ENCODE data around the gene CFH.
"Not testable (repeated sequence)": the region's sequence is repeated elsewhere in the genome, so short reads cannot be mapped to it uniquely, and the experiment has no call there.

CFH gene

DNA sequence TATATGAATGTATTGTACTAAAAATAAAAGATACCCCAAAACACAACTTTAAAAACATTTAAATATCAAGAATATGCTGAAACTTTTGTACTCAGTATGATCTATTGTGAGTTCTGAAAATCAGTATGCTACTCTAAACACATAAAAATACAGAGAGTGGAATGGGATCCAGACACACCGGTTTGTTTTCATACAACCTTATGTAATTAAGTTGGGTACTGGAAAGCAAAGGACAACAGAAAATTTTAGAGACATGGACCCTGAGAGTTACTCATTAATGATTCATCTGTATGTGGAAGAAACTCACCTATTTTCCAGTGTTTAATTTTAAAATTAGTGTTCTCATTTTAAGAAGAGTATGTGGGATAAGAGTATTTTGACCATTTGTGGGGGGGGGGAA lies 121.9 kb downstream of the CFH start:
- DNase-seq = no peak

DNA sequence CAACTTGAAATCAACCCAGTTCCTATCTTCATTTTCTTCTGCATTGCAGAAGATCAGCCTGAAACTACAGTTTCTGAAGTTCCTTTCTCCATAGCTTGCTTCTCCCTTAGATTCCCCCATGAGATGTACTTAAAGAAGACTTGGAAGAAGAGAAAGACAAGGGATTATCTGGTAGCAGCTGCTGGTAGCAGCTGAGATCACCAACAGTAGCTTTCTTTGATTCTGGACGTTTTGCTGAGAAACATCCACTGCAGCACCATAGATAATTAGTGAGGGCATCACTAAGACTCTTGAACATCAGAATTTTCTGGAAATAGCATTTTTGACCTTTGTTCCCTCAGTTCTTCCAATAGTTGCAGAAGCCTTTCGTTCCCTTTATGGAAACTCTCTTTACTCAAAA lies 122.3 kb downstream of the CFH start:
- no peak for DNase-seq

DNA sequence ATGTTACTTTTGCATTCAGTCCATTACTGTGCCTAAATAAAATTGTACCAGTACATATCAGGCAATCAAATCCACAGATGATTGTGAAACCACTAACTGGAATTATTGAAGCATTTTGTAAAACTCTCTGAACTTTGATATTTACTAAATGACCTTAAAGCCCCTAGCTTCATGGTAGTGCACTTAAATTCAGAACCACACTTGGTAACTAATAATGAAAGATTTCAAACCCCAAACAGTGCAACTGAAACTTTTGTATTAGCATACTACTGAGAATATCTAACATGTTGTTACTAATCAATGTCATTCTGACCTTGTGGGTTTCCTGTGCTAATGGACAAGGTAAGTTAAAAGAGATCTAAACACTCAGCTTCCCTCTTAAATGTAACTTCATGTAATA lies 122.8 kb downstream of the CFH start, which contains the start of gene CFHR3:
Gene CFHR3, plus strand, starts transcription at position 238 of the 400 bp plus-strand sequence. Its CDS starts 47 bp downstream, at position 285.
- no peak for DNase-seq

DNA sequence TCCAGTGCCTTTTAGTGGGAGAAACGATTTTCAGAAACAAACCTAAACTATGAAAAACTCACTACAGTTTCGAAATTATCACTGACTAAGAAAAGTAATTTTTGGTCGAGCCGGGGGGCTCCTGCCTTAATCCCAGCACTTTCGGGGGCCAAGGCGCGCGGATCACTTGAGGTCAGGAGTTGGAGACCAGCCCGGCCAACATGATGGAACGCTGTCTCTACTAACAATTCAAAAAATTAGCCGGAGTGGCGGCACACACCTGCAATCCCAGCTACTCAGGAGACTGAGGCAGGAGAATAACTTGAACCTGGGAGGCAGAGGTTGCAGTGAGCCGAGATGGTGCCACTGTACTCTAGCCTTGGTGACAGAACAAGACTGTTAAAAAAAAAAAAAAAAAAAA lies 125.8 kb downstream of the CFH start:
- DNase-seq = no peak

DNA sequence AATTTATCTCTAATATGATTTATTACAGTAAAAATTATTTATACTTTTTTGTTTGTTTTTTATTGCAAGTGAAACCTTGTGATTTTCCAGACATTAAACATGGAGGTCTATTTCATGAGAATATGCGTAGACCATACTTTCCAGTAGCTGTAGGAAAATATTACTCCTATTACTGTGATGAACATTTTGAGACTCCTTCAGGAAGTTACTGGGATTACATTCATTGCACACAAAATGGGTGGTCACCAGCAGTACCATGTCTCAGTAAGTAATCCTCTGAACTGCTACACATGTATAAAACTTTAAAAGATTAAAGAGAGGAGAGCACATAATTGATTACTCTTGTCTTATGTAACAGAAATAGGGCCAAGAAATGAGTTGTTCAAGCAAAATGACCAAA lies 127.2 kb downstream of the CFH start:
- no peak for DNase-seq

DNA sequence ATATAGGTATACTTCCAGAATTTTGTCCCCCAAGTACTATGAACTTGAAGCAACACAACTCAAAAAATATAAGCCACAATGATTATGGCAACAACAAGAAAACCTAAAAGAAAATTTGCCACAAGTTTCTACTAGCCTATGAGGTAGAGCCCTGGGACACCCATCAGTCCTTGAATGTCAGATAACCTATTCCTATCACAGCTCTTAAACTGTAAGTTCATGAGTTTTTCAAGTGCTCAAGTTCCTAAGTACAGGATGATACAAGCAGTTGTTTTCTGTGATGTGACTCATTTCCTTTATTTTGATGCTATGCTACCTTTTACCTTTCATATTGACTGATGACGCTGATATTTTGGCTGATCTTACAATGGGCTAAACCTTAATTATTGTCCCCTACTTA lies 139.4 kb downstream of the CFH start:
- not testable (repeated sequence) for DNase-seq

DNA sequence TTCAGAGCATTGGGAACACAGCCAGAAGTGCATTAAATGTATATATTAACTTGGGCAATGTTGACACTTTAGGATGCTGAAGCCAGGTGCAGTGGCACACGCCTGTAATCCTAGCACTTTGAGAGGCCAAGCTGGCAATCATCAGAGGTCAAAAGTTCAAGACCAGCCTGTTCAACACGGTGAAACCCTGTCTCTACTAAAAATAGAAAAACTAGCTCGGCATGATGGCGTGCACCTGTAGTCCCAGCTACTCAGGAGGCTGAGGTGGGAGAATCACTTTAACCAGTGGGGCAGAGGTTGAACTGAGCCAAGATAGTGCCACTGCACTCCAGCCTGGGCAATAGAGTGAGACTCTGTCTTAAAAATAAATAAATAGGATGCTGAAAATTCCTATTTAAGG lies 142.3 kb downstream of the CFH start:
- DNase-seq = not testable (repeated sequence)
